Measurements from ENCODE around the gene LTBR.

Gene LTBR

DNA sequence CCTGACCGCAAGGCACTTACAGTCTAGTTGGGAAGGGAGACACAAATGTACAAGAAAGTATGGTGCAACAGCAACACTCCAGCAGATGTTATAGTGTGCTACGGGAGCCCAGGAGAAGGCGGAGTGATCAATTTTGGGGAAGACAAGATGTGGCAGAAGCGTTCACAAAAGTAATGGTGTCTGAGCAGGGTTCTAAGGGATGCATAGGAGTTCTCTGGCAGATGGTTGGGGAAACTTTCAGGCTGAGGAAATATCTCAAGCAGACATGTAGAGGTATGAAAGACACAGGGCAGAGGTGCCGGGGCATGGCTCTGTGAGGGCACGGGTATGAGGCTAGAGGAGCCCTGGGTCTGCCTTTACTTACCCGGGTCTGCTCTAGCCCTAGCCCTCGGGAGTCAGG is 37.0 kb upstream of the LTBR start:
- no peak for FAIRE-seq

DNA sequence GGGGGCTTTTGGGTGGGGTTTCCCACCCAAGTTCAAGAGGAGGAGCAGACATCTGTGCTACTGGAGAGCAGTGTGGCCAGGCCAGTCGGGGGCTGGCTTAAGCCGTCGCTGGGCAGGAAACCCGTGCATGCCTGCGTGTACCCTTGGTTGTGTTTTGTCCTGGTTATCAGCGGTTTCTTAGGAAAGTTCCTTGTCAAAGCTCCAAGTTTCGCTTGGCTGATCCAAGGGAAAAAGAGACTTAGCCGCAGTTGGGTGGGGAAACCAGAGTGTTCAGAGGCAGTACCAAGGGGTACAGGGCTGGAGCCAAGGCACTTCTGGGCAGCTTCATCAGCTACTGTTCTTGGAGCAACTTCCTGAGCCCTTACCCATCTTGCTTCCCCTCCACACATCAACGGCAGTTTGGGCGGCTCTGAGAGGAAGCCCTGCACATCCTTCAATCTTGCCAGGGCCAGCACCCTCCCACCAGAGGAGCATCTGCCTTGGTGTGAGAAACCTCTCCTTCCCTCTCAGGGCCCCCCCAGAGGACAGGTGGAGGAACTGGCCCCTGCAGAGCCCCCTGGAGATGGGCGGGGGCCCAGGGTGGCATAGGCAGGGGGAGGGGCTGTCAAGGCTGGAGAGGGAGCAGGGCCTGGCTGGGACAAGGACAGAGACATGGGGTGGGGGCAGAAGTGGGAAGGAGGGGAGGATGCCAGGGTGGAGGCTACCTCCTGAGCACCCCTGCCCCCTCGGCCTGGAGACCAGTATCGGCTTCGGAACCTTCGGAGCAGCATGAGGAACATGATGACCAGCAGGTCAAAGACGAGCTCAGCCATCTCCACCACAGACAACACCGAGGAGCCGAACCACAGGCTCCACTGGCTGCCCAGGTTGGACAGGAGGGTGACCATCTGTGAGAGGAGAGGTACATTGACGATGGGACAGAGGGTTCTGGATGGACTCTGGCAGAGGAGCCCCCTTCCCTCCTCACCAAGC is 36.3 kb upstream of the LTBR start:
- FAIRE-seq: no peak

DNA sequence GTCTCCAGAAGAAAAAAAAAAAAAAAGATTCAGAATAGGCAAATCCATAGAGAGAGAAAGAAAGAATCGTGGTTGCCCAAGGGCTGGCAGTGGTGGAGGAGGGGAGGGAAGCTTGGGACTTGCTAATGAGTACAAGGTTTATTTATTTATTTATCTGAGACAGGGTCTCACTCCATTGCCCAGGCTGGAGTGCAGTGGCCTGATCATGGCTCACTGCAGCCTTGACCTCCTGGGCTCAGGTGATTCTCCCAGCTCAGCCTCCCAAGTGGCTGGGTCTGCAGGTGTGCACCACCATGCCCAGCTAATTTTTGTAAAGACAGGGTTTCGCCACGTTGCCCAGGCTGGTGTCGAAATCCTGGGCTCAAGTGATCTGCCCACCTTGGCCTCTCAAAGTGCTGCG is 32.3 kb upstream of the LTBR start:
- FAIRE-seq: no peak

DNA sequence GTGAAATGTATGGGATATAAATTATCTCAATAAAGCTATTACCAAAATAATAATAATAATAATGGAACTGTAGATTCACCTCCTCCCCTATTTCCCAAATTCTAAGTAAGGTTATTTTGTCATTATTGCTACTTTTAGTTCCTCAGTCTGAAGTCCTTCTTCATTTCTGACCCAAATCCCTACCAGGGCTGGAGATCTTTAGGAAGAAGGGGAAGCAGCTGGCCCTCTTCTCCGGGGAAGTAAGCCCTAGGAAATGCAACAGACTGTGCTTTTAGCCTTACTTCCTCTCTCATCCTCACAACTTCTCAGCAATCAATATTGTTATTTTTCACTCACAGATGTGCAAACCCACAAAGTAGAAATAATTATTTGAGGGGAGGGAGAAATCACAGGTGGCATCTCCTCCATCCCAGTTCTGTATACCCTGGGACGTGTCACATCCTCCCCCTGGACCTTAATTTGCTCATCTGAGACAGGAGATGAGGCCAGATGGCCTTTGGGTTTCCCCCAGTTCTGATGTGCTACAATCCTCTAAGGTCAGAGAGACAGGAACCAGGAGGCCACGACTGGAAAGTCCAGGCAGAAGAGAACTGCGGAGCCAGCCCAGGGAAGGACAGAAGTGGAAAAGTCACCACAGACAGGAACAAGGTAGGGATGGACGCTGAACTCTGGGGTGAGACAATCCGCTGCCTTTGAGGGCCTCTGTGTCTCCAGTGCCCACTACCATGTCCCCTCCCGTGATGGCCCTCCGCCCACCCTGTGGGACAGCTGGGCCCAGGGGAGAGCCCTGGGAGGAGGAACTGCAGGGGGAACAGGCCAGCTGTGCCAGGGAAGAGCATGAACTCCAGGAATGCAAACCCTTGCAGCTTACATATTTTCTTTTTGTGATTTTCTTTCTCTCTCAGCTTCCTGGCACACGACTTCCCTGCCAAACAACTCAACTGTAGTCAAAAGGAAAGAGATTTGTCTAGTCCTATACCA is 31.5 kb upstream of the LTBR start:
- FAIRE-seq: no peak

DNA sequence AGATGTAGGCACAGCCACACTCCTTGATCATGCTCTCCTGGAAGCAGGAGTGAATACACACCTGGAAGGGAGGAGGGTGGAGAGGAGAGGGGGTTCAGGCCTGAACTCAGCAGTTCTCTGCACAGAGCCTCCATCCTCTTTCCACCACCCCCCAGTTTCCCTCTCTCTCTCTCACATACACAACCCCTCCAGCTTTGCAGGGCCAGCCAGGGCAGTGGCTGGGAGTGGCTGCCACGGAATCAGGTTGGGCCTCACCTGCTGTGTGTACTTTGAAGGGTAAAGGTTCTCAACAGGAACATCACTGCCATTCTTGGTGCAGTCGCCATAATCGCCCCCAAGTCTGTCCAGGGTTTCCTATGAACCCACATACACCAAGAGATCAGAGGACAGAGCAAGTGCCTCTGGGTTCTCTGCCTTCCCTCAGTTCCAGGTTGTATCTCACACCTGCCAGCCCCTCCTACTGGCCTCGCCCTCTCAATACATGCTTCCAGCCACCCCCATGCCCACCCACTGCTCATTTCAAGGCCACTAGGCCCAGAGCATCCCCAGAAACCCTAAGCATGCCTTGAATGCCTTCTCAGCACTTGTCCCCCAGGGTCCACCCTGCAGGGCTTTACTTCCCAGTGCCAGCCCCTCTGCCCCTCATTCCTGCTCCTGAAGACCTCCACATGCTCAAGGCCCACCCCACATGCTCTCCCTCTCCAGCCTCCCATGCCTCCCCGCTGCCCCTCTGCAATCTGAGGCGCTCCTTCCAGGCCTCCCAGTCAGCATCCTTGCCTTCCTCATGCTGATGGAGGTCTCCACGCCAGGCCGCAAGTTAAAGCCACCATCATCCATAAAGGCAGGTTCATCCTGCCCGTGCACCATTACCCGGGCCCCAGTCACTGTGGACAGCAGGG is 29.2 kb upstream of the LTBR start:
- no peak for FAIRE-seq

DNA sequence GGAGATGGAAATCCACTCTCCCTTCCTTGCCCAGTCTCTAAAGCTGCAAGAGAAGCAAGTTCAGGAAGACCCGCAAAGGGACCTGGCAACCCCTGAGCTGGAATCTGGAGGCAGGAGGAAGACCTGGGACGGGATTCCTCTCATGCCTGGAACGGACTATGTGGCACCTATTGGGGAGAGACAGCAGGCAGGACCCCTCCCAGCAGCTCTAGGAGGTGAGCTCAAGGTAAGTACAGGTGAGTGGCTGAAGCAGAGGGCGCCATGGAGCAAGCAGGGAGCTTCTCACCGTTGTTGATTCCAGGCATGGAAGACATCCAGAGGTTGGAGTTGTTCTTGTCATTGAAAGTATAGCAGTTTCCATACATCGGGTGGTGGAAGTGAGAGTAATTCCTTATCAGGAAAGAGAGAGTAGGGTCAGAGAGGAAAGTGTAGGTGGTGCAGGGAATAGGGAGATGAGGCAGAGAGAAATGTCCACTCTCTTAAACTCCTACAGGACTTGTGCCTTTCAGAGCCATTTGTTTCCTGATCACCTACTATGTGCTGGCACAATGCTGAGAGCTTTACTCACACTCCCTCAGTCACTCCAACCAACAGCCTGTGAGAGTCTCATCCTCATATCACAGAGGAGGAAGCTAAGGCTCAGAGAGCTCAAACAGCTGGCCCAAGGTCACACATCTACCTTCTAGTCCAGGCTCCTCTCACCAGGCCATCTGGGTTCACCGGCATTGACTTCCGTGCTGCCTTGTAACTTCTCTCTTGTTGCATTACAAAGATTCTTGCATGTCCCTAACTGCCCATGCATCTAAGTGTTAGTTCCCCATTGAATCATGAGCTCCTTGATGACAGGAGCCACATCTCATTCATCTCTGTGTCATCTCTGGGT is 28.2 kb upstream of the LTBR start:
- no peak for FAIRE-seq

DNA sequence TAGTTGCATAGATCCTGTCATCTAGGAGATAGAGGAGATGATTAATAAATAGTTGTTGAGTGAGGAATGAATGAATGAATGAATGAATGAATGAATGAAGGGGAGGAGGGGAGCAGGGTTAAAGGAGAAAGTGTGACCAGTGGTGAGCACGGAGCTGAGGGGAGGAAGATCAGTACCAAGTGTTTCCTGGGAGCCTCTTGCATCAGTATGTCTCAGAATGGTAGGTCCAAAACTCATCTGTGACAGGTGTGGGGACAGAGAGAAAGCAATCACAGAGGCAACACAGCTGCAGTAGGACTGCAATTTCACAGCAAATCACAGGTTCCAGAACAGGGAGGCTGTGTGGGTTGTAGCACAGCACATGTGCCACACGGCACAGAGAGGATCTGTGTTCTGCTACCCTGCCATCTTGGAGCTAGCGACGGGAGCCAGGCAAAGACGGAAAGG is 27.6 kb upstream of the LTBR start:
- FAIRE-seq: no peak

DNA sequence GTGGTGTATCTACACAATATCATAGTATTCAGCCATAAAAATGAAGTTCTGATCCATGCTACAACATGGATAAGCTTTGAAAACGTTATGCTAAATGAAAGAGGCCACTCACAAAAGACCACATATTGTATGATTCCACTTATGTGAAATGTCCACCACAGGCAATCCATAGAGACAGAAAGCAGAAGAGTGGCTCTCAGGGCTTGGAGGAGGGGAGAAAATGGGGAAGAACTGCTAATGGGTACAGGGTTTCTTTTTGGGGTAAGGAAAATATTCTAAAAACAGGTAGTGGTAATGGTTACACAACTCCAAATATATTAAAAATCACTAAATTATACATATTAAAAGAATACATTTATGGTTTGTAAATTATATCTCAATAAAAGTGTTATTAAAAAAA is 25.1 kb upstream of the LTBR start:
- no peak for FAIRE-seq

DNA sequence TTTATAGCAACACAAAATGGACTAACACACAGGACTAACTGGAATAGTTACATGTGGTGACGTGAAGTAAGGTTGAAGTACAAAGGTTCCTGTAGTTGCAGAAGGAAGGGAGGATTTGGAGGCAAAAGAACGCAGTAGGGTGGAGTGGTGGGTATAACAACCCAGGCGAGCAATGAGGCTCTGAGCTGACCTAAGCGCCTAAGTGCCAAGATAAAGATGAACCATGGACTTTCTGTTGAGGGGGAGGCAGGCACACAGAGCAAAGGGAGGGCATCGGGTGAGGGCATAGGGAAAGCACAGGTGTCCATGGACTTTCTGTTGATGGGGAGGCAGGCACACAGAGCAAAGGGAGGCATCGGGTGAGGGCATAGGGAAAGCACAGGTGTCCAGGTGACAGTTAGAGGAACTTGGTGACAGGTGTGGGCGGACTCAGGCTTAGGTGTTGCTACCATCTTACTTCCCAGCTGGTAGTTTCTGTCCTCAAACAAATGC is 23.8 kb upstream of the LTBR start:
- no peak for FAIRE-seq

DNA sequence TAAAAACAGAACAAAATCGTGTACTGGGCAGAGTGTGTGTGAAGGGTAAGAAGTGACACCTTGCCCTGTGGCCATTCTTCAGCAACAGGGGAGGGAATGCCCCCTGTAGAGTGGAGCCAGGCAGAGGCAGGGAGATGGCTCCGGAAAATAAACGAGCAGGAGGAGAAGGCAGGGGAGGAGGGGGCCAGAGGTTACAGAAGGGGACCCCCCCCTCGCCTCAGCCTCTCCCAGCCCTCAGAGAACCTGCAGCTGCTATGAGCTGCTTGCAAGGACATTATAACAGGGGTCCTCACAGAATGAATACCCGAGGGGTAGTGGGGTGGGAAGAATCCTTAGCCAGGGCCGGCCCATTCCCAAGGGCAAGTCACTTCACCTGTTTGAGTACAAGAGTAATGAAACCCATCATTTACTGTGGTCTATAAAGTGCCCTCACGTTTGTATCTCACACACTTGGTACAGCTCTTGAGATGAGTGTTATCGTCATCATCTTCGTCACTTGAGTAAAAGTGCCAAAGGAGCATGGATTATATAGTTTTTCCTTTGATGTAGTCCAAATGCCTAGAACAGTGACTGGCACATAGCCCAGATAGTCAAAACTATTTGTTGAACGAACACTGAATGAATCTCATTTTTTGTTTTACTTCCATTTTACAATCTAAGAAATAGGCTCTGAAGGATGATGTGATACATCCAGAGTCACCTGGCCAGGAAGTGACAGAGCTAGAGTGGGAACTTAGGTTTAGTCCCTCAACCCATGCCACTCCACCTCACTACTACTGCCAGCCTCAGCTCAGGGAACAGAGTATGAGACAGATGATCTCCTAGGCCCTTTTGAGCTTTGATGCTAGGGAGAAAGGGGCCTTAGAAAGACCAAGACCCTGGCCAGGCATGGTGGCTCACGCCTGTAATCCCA is 23.1 kb upstream of the LTBR start:
- no peak for FAIRE-seq

DNA sequence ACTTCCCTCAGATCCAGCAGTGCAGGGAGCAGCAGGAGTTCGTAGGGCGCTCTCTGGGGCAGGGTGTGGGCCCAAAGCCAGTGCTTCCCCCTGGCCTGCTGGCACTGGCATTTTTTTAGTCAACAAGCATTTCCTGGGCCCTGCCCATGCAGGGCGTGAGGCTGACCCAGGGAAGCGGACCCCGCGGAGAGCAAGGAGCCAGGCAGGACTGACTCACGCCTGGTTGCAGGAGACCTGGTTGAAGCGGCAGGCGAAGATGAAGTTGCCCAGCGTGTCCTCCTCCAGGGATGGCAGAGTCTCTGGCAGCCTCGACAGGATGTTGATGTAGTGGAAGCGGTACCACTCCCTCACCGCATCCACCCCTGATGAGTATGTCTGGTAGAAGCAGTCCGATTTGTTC is 22.1 kb upstream of the LTBR start:
- no peak for FAIRE-seq

DNA sequence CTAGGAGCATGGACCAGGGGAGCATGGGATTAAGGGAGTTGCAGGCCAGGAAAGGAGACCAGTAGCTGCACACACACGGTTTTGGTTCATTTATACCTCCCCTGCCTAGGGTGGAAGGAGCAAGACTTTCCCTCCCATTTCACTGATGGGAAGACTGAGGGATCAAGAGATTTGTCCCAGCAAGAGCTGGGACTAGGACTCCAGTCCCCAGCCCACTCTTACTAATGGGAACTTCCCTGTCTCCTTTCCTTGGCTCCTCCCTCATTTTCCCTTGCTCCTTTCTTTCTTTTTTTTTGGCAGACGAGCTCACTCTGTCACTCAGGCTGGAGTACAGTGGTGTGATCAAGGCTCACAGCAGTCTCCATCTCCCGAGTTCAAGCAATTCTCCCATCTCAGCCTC is 21.6 kb upstream of the LTBR start:
- no peak for FAIRE-seq

DNA sequence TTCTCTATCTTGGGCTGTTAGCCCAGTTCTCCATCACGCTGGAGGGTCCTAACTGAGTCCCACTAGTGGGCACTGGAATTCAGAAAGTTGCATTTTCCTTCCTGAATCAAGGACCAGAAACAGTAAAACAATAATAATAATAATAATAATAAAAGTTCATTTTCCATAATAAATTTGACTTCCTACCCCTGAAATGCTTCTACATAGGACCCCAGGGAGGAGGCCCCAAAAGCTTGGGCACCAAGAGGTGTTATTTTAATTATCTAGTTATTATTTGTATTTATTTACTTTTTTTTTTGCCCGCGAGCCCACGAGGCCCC is 21.0 kb upstream of the LTBR start:
- FAIRE-seq: no peak

DNA sequence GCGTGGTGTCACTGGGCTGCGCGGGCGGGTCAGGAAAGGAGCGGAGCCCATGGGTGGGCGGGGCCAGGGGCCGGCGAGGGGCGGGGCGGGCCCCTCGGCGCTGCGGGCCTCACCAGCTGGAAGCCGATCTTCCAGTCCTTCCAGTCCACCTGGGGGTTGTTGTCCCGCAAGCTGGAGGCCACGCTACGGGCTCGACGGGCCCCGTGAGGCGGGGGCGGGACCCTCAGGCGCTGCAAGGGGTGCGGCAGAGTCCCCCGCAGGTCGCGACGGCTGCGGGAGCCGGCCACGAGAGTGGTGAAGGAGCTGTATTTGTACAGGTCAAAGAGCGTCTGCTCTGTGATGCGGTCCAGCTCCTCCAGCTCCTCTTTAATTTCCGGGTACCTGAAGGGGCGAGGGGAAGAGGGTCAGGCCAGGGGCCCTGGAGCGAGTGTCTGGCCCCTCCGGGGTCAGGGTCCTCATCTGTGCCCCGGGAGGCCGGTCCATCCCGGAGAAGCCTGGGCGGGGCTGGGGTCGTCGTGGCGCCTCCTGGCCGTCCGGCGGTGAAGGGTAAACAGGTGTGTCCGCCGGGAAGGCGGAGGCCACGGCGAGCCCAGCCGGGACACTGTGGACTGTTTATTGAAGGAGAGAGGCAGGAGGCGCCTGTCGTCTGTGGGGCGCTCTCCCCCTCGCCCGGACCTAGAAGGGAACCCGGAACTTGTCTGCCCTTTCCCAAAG is 20.5 kb upstream of the LTBR start:
- no peak for FAIRE-seq

DNA sequence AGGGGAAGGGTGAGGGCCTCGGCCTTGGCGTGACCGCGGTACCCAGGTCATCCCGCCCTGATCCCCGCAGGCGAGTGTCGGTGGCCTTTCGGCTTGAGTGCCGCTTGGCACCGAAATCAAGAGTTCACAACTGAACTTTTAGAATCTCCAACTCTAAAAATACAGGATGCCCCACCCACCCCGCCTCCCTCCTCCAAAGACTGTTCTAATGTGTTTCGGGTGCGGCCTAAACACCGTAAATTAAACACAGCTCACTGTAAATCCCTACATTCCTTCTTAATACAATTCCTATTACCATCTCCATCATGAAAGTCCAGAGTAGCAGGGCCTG is 20.0 kb upstream of the LTBR start:
- FAIRE-seq: no peak

DNA sequence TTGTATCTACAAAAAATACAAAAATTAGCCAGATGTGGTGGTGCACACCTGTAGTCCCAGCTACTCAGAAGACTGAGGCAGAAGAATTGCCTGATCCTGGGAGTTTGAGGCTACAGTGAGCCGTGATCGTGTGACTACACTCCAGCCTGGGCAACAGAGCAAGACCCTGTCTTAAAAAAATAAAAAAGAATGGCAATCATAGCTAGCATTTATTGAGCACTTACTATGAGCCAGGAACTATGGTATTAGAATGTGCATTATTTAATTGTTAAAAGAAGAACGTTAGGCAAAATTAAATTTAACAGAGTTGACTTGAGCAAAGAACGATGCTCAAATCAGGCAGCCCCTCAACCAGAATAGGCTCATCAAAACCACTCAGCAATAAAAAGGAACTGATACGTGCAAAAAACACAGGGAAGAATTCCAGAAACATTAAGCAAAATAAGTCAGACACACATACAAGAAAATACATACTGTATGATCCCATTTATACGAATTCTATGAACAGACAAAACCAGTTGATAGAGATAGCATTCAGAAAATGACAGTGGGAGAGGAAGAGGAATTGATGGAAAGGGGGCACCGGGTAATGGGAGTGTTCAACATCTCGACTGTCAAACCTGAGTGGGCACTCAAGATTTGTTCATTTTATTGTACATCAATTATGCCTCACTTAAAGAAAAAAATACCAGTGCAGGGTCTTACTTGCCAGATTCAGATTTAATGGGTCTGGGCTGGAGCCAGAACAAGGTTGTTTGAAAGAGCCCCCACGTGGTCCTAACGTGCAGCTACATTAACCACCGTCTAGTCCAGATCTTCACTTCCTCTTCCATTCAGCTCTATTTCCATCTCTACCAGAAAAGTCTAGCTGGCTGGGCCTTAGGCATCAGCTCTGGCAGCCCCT is 16.6 kb upstream of the LTBR start:
- FAIRE-seq: no peak

DNA sequence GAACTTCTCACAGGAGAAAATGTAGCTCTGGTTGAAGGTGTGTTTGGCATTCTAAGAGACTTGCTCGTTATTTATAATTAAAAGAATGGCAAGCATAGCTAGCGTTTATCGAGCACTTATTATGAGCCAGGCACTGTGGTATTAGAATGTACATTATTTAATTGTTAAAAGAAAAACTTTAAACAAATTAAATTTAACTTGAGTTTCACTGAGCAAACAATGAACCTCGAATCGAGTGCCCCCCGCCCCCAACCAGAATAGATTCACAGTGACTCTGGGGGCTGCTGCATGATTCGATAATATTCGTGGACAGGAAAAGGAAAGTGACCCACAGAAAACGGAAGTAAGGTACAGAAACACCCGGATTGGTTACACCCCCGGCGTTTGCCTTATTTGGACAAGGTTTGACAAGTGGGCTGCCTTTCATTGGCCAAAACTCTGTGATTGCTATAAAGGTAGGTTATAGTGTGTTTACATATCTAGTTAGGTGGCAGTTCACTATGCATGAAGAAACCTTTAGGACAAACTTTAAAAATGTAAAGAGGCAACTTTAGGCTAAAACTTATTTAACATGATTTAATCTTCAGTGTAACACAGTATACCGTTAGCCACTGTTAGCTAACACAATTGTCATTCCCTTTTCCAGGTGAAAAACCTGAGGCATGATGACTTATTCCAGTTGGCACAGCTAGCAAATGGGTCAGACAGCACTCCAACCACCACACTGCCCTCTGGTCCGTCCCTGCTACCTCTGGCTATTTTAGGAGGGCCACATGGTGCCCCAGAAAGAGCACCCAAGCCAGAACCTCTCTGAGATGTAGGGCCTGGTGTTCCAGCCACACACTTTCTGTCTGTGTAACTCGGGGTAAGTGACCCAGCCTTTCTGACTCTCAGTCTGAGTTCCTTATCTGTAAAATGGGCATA is 15.7 kb upstream of the LTBR start:
- FAIRE-seq: no peak
